HCT116 (cell line): ENCODE data around the gene RASA2. TPM values are rescaled to one million over a fixed set of nuclear protein-coding genes. Genes with fewer than 3 reads are reported as not detected.

Experiments used
- ATAC-seq: fragments of 200-7000 bp; cut with Tn5 transposase; 2 replicates; pipeline ENCODE4 v1.9.1; 2020; ENCODE audit warnings: mild to moderate bottlenecking, moderate library complexity
- Bru-seq: library from RNA; stranded (reverse); fragments of 400-500 nt; gene quantifications from one replicate; lab custom pipeline; 2021; lab: Mats Ljungman, UMichigan
- BruChase-seq, 2 experiments: library from RNA; stranded (reverse); fragments of 400-500 nt; gene quantifications; one replicate each; lab custom pipeline; 2021; lab: Mats Ljungman, UMichigan
- BruUV-seq: library from RNA; stranded (reverse); fragments of 400-500 nt; replicated peaks from 2 replicates; lab custom pipeline; 2021; lab: Mats Ljungman, UMichigan
- CTCF ChIA-PET: fragments of 300-600 bp; sonication (Branson Sonifier 250); formaldehyde crosslinking; loops from one replicate; lab custom pipeline; 2021; ENCODE audit warnings: antibody characterized with exemption; lab: Charles Lee
- POLR2A ChIA-PET: fragments of 300-600, 350-600 bp; sonication (Branson Sonifier 250); formaldehyde crosslinking; loops from one replicate; lab custom pipeline; 2021; ENCODE audit warnings: antibody characterized with exemption; lab: Charles Lee
- RAD21 ChIA-PET, 2 experiments: fragments of 300-600 bp; sonication (Branson Sonifier 250); formaldehyde crosslinking; loops; one replicate each; lab custom pipeline; 2023; ENCODE audit warnings: low total read pairs in 2 of 2; ENCODE audit not compliant: uncharacterized antibody in 2 of 2, unreplicated experiment in 2 of 2, low non-redundant PET in 1 of 2; lab: Charles Lee
- DNase-seq: peaks from one replicate; pipeline ENCODE4 v3.0.0-alpha.2; 2010; ENCODE audit warnings: low read depth, low spot score
- H2AFZ ChIP-seq: fragments of 200-600 bp; shearing (Covaris generic), sonication (generic); 2 replicates; pipeline ENCODE4 v1.6.1; 2017; ENCODE audit warnings: low read depth, mixed run types, mixed read lengths, antibody characterized with exemption, low read length; ENCODE audit not compliant: poor library complexity, severe bottlenecking
- H3K27ac ChIP-seq: 2 replicates; pipeline ENCODE4 v1.5.1; 2012; ENCODE audit warnings: low read depth, low read length
- H3K27me3 ChIP-seq: fragments of 200-600 bp; sonication (generic); 2 replicates; pipeline ENCODE4 v1.6.1; 2016; ENCODE audit warnings: mixed run types, low read length, mixed read lengths; ENCODE audit not compliant: insufficient read depth
- H3K36me3 ChIP-seq, 2 experiments: fragments of 200-500 bp in 1 of 2; fragments of 200-600 bp in 1 of 2; sonication (Bioruptor generic) in 1 of 2; sonication (generic) in 1 of 2; 2 replicates each; pipeline versions ENCODE4 v1.5.1 to v1.6.1; 2014 to 2016; ENCODE audit warnings: low read length in 2 of 2, inconsistent platforms in 1 of 2, mixed read lengths in 1 of 2, mixed run types in 1 of 2; ENCODE audit not compliant: insufficient read depth in 2 of 2, control insufficient read depth in 1 of 2
- H3K4me1 ChIP-seq, 2 experiments: fragments of 200-600 bp in 1 of 2; sonication (generic) in 1 of 2; 2 replicates each; pipeline versions ENCODE4 v1.5.1 to v1.6.1; 2012 to 2017; ENCODE audit warnings: low read length in 2 of 2, inconsistent platforms in 1 of 2, mild to moderate bottlenecking in 1 of 2, mixed read lengths in 1 of 2, mixed run types in 1 of 2, moderate library complexity in 1 of 2; ENCODE audit not compliant: insufficient read depth in 2 of 2, control insufficient read depth in 1 of 2
- H3K4me2 ChIP-seq: fragments of 200-600 bp; sonication (generic); 2 replicates; pipeline ENCODE4 v1.6.1; 2017; ENCODE audit warnings: mixed run types, low read length, mixed read lengths
- H3K4me3 ChIP-seq, 2 experiments: fragments of 200-600 bp in 1 of 2; sonication (generic) in 1 of 2; replicated peaks in 1 of 2; 2 replicates each; pipeline ENCODE4 v1.5.1; 2011 to 2016; ENCODE audit warnings: low read length in 2 of 2, control low read depth in 1 of 2, low read depth in 1 of 2, mild to moderate bottlenecking in 1 of 2, mixed read lengths in 1 of 2, mixed run types in 1 of 2
- H3K79me2 ChIP-seq: fragments of 200-600 bp; sonication (generic); 2 replicates; pipeline ENCODE4 v1.6.1; 2017; ENCODE audit warnings: mild to moderate bottlenecking, mixed run types, low read length, moderate library complexity, mixed read lengths; ENCODE audit not compliant: insufficient read depth
- H3K9ac ChIP-seq: fragments of 200-600 bp; sonication (generic); 2 replicates; pipeline ENCODE4 v1.6.1; 2016; ENCODE audit warnings: low read length, mixed read lengths
- H3K9me2 ChIP-seq: fragments of 200-600 bp; sonication (generic), shearing (Covaris generic); 2 replicates; pipeline ENCODE4 v1.6.1; 2017; ENCODE audit warnings: mixed run types, mild to moderate bottlenecking, moderate library complexity; ENCODE audit not compliant: insufficient read depth
- H3K9me3 ChIP-seq, 2 experiments: fragments of 200-500 bp in 1 of 2; fragments of 200-600 bp in 1 of 2; sonication (Bioruptor generic) in 1 of 2; sonication (generic) in 1 of 2; 2 replicates each; pipeline ENCODE4 v1.6.1; 2014 to 2017; ENCODE audit warnings: low read length in 2 of 2, mixed read lengths in 2 of 2, inconsistent platforms in 1 of 2, low read depth in 1 of 2, mild to moderate bottlenecking in 1 of 2, mixed run types in 1 of 2, moderate library complexity in 1 of 2; ENCODE audit not compliant: control insufficient read depth in 1 of 2, insufficient read depth in 1 of 2
- H4K20me1 ChIP-seq: fragments of 200-600 bp; sonication (generic), shearing (Covaris generic); 2 replicates; pipeline ENCODE4 v1.6.1; 2017; ENCODE audit warnings: mixed run types, mild to moderate bottlenecking, moderate library complexity; ENCODE audit not compliant: insufficient read depth
- CBX3 ChIP-seq: IDR thresholded peaks from 2 replicates; pipeline ENCODE4 v1.6.1; 2012; ENCODE audit warnings: low read depth
- CEBPB ChIP-seq: IDR thresholded peaks from 2 replicates; pipeline ENCODE4 v1.6.1; 2012; ENCODE audit warnings: low read depth
- EGR1 ChIP-seq: IDR thresholded peaks from 2 replicates; pipeline ENCODE4 v1.6.1; 2012; ENCODE audit warnings: low read depth
- ELF1 ChIP-seq: IDR thresholded peaks from 2 replicates; pipeline ENCODE4 v1.6.1; 2012; ENCODE audit warnings: low read depth, borderline replicate concordance
- EZH2 ChIP-seq: fragments of 200-600 bp; sonication (generic); IDR thresholded peaks from 2 replicates; pipeline ENCODE4 v1.6.1; 2017; ENCODE audit warnings: antibody characterized with exemption, mixed run types
- EZH2phosphoT487 ChIP-seq: fragments of 200-600 bp; IDR thresholded peaks from 2 replicates; pipeline ENCODE4 v1.6.1; 2018; ENCODE audit warnings: antibody characterized with exemption, borderline replicate concordance
- FOSL1 ChIP-seq: IDR thresholded peaks from 2 replicates; pipeline ENCODE4 v1.6.1; 2012; ENCODE audit warnings: low read depth
- JUND ChIP-seq: IDR thresholded peaks from 2 replicates; pipeline ENCODE4 v1.6.1; 2012
- MAX ChIP-seq: IDR thresholded peaks from 2 replicates; pipeline ENCODE4 v1.6.1; 2012
- POLR2A ChIP-seq: IDR thresholded peaks from 2 replicates; pipeline ENCODE4 v1.7.0; 2011; ENCODE audit warnings: borderline replicate concordance; ENCODE audit not compliant: insufficient read depth, insufficient read length; ENCODE audit errors: extremely low read depth
- POLR2AphosphoS5 ChIP-seq: IDR thresholded peaks from 2 replicates; pipeline ENCODE4 v1.6.1; 2011; ENCODE audit warnings: mild to moderate bottlenecking, low read depth, low read length, moderate library complexity
- RAD21 ChIP-seq: IDR thresholded peaks from 2 replicates; pipeline ENCODE4 v1.6.1; 2012; ENCODE audit warnings: low read depth, mild to moderate bottlenecking
- SIN3A ChIP-seq: IDR thresholded peaks from 2 replicates; pipeline ENCODE4 v1.6.1; 2012; ENCODE audit warnings: low read depth
- SP1 ChIP-seq: IDR thresholded peaks from 2 replicates; pipeline ENCODE4 v1.6.1; 2012; ENCODE audit warnings: low read depth
- SRF ChIP-seq: IDR thresholded peaks from 2 replicates; pipeline ENCODE4 v1.6.1; 2012; ENCODE audit warnings: low read depth
- TCF7L2 ChIP-seq: IDR thresholded peaks from 2 replicates; pipeline ENCODE4 v1.7.0; 2011; ENCODE audit warnings: borderline replicate concordance, inconsistent platforms; ENCODE audit not compliant: insufficient read depth, insufficient read length; ENCODE audit errors: extremely low read depth
- YY1 ChIP-seq: IDR thresholded peaks from 2 replicates; pipeline ENCODE4 v1.6.1; 2011; ENCODE audit warnings: low read length, low read depth, moderate library complexity, mild to moderate bottlenecking; ENCODE audit not compliant: insufficient replicate concordance; ENCODE audit errors: extremely low read depth
- ZFX ChIP-seq: fragments of 450-650 bp; IDR thresholded peaks from 2 replicates; pipeline ENCODE4 v1.6.1; 2017
- ZNF274 ChIP-seq: fragments of 200-500 bp; sonication (Bioruptor generic); IDR thresholded peaks from 2 replicates; pipeline ENCODE4 v1.6.1; 2014; ENCODE audit warnings: mild to moderate bottlenecking, low read depth, low read length, inconsistent platforms
- intact Hi-C: fragments of 100-400 bp; cut with micrococcal nuclease; formaldehyde crosslinking; loops from 2 replicates; pipeline ENCODE4 v1.10.0; 2022
- long read RNA-seq: library from polyadenylated mRNA; unstranded; transcript quantifications from one replicate; pipeline ENCODE4 v2.0.0, GENCODE V29; 2021; ENCODE audit not compliant: unreplicated experiment
- polyA plus RNA-seq: library from polyadenylated mRNA; unstranded; fragments of >200 nt; gene quantifications from 2 replicates; pipeline ENCODE4 v1.2.1, GENCODE V29; 2012; ENCODE audit warnings: missing spikeins
- total RNA-seq: library from RNA; stranded (reverse); gene quantifications from one replicate; pipeline ENCODE4 v1.2.1, GENCODE V29; 2021; ENCODE audit not compliant: unreplicated experiment
- TF ChIP-seq, protein P1 (sequence below): IDR thresholded peaks from 2 replicates; pipeline ENCODE4 v1.6.1; 2012
- TF ChIP-seq, protein P2 (sequence below): IDR thresholded peaks from 2 replicates; pipeline ENCODE4 v1.6.1; 2012; ENCODE audit warnings: low read depth

RASA2 gene
- total RNA-seq = 12.8 TPM
- polyA plus RNA-seq = 1.9 and 2.9 TPM in 2 replicates
- percentile 87 among the genes with signal in this experiment for Bru-seq, nascent RNA
- BruChase-seq, experiment 1, labeled RNA remaining after a 6-hour chase = percentile 73 among the genes with signal in this experiment
- BruChase-seq, experiment 2, labeled RNA remaining after a 2-hour chase = percentile 89 among the genes with signal in this experiment
- long read RNA-seq, full-length matches to known transcripts = 7 of 23 reads
- long read RNA-seq, partial matches to known transcripts = 5 of 23 reads
- long read RNA-seq, other reads (novel, unspliced or antisense) = 11 of 23 reads

GRCh38 chr3:141486746-141487520, at the start of gene RASA2:
RASA2 (plus strand) TSS chr3:141487027; CDS start chr3:141487084, 57 bp downstream.
- peaks cover 42% of the 10 kb centered on the region for H3K79me2 ChIP-seq
- RAD21 ChIA-PET = interaction anchor here in 1 of 2 experiments (0.5 kb wide), 1 partner anchor 21 kb away, joined by 3 read pairs; no protein-coding TSS in a partner anchor
- H3K27ac ChIP-seq = peak within 1 kb of the TSS; percentile 80
- no peaks in the 10 kb centered on the region for H3K9me3 ChIP-seq
- POLR2A ChIA-PET = interaction anchor here (0.7 kb wide), 1 partner anchor 63 kb away, joined by 6 read pairs; no protein-coding TSS in a partner anchor
- H3K4me3 ChIP-seq = peak within 1 kb of the TSS; percentile 71 to 74
- no TSS peak for BruUV-seq
- H3K27me3 ChIP-seq = no peaks in the 10 kb centered on the region
- no peaks in the 10 kb centered on the region for H3K9me2 ChIP-seq
- ATAC-seq (peak; percentile 87), DNase-seq (peak; percentile 66)
- H3K9ac ChIP-seq = peak within 1 kb of the TSS; percentile 90
- peaks cover 12 to 32% of the 10 kb centered on the region in 2 experiments for H3K4me1 ChIP-seq
- peaks cover 12% of the 10 kb centered on the region; the same call in 1 of the 2 replicates for H4K20me1 ChIP-seq
- H2AFZ ChIP-seq = peak within 1 kb of the TSS; percentile 97
- no peaks in the 10 kb centered on the region for H3K36me3 ChIP-seq
- peak within 1 kb of the TSS; percentile 94 for H3K4me2 ChIP-seq
- CTCF ChIA-PET = interaction anchor here (1.4 kb wide), 1 partner anchor 27 kb away, joined by 4 read pairs; no protein-coding TSS in a partner anchor
- intact Hi-C loops = no loop called here
- TF ChIP-seq FOSL1 (no peak), RAD21 (no peak), SRF (no peak), ELF1 (no peak), SIN3A (no peak; the same call in 1 of the 2 replicates), YY1 (peak; percentile 78), JUND (no peak), EZH2phosphoT487 (no peak), TCF7L2 (peak; percentile 39), EZH2 (no peak), POLR2AphosphoS5 (peak; percentile 88), SP1 (peak; percentile 34; the same call in 1 of the 2 replicates), CBX3 (no peak), EGR1 (no peak), CEBPB (no peak), MAX (0 out of 2 replicates have a peak, but pooled peaks have one; percentile 25), POLR2A (peak; percentile 57), ZFX (peak; percentile 89; the same call in 1 of the 2 replicates), ZNF274 (no peak)
- TF ChIP-seq, protein P1, sequence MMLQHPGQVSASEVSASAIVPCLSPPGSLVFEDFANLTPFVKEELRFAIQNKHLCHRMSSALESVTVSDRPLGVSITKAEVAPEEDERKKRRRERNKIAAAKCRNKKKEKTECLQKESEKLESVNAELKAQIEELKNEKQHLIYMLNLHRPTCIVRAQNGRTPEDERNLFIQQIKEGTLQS = no peak
- TF ChIP-seq, protein P2, sequence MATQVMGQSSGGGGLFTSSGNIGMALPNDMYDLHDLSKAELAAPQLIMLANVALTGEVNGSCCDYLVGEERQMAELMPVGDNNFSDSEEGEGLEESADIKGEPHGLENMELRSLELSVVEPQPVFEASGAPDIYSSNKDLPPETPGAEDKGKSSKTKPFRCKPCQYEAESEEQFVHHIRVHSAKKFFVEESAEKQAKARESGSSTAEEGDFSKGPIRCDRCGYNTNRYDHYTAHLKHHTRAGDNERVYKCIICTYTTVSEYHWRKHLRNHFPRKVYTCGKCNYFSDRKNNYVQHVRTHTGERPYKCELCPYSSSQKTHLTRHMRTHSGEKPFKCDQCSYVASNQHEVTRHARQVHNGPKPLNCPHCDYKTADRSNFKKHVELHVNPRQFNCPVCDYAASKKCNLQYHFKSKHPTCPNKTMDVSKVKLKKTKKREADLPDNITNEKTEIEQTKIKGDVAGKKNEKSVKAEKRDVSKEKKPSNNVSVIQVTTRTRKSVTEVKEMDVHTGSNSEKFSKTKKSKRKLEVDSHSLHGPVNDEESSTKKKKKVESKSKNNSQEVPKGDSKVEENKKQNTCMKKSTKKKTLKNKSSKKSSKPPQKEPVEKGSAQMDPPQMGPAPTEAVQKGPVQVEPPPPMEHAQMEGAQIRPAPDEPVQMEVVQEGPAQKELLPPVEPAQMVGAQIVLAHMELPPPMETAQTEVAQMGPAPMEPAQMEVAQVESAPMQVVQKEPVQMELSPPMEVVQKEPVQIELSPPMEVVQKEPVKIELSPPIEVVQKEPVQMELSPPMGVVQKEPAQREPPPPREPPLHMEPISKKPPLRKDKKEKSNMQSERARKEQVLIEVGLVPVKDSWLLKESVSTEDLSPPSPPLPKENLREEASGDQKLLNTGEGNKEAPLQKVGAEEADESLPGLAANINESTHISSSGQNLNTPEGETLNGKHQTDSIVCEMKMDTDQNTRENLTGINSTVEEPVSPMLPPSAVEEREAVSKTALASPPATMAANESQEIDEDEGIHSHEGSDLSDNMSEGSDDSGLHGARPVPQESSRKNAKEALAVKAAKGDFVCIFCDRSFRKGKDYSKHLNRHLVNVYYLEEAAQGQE = no peak
